OCI-LY7 (cell line): ENCODE results near the gene ATP2B3. TPM values are rescaled to one million over a fixed set of nuclear protein-coding genes. Genes with fewer than 3 reads are reported as not detected.

Source experiments
- BruUV-seq: library from RNA; stranded (reverse); fragments of 400-500 nt; replicated peaks from 2 replicates; lab custom pipeline; 2021; lab: Mats Ljungman, UMichigan
- CTCF ChIA-PET: fragments of 300-600 bp; sonication (Branson Sonifier 250); formaldehyde crosslinking; loops from one replicate; lab custom pipeline; 2022; ENCODE audit warnings: antibody characterized with exemption; ENCODE audit not compliant: unreplicated experiment; lab: Charles Lee
- POLR2A ChIA-PET: fragments of 300-600 bp; sonication (Branson Sonifier 250); formaldehyde crosslinking; loops from one replicate; lab custom pipeline; 2022; ENCODE audit warnings: antibody characterized with exemption; lab: Charles Lee
- DNase-seq: peaks from one replicate; pipeline ENCODE4 v3.0.0-alpha.2; 2015; ENCODE audit warnings: low spot score
- H2AFZ ChIP-seq: fragments of 200-600 bp; sonication (generic), shearing (Covaris generic); 2 replicates; pipeline ENCODE4 v1.6.1; 2014; ENCODE audit warnings: mild to moderate bottlenecking, antibody characterized with exemption, low read length, moderate library complexity
- H3K27ac ChIP-seq: fragments of 200-600 bp; sonication (generic); 2 replicates; pipeline ENCODE4 v1.5.1; 2014; ENCODE audit warnings: mixed run types, low read depth, mild to moderate bottlenecking, moderate library complexity, low read length, inconsistent platforms; ENCODE audit not compliant: poor library complexity, severe bottlenecking
- H3K36me3 ChIP-seq: fragments of 200-600 bp; sonication (generic); 2 replicates; pipeline ENCODE4 v1.6.1; 2014; ENCODE audit warnings: mild to moderate bottlenecking, antibody characterized with exemption, low read length, moderate library complexity, mixed read lengths; ENCODE audit not compliant: insufficient read depth
- H3K4me1 ChIP-seq: fragments of 200-600 bp; sonication (generic); 2 replicates; pipeline ENCODE4 v1.5.1; 2014; ENCODE audit warnings: mild to moderate bottlenecking, low read length; ENCODE audit not compliant: insufficient read depth, poor library complexity, severe bottlenecking
- H3K4me2 ChIP-seq: fragments of 200-600 bp; sonication (generic); 2 replicates; pipeline ENCODE4 v1.6.1; 2014; ENCODE audit warnings: mild to moderate bottlenecking, low read length
- H3K4me3 ChIP-seq: fragments of 200-600 bp; sonication (generic); 2 replicates; pipeline ENCODE4 v1.5.1; 2014; ENCODE audit warnings: mild to moderate bottlenecking, low read depth, low read length; ENCODE audit not compliant: poor library complexity, severe bottlenecking
- H3K79me2 ChIP-seq: fragments of 200-600 bp; sonication (generic); 2 replicates; pipeline ENCODE4 v1.6.1; 2016; ENCODE audit warnings: low read depth, mild to moderate bottlenecking, low read length, moderate library complexity, mixed read lengths; ENCODE audit not compliant: insufficient read depth
- H3K9me2 ChIP-seq: fragments of 200-600 bp; sonication (generic); 2 replicates; pipeline ENCODE4 v1.6.1; 2016; ENCODE audit warnings: mild to moderate bottlenecking, low read length, mixed read lengths; ENCODE audit not compliant: insufficient read depth
- H3K9me3 ChIP-seq: fragments of 200-600 bp; sonication (generic); 2 replicates; pipeline ENCODE4 v1.6.1; 2014; ENCODE audit warnings: mild to moderate bottlenecking, mixed run types, low read length, mixed read lengths
- H4K20me1 ChIP-seq: fragments of 200-600 bp; sonication (generic); 2 replicates; pipeline ENCODE4 v1.6.1; 2014; ENCODE audit warnings: mild to moderate bottlenecking, antibody characterized with exemption, low read length, moderate library complexity, mixed read lengths; ENCODE audit not compliant: insufficient read depth
- EZH2phosphoT487 ChIP-seq: fragments of 200-600 bp; sonication (generic); IDR thresholded peaks from 2 replicates; pipeline ENCODE4 v1.6.1; 2018; ENCODE audit warnings: low read depth, borderline replicate concordance, mild to moderate bottlenecking, mixed run types, antibody characterized with exemption, low read length, moderate library complexity, mixed read lengths
- intact Hi-C: fragments of 100-400 bp; cut with micrococcal nuclease; formaldehyde crosslinking; loops from one replicate; pipeline ENCODE4 v1.10.0; 2022; ENCODE audit not compliant: unreplicated experiment
- total RNA-seq, 2 experiments: library from RNA; depleted of rRNA in 1 of 2; stranded (reverse); fragments of >200 nt in 1 of 2; shearing (Covaris generic) in 1 of 2; gene quantifications; 2 replicates each; pipeline ENCODE4 v1.2.3, GENCODE V29; 2014 to 2022
- TF ChIP-seq, protein P1 (sequence below): fragments of 200-600 bp; sonication (generic); conservative IDR thresholded peaks from 2 replicates; pipeline ENCODE4 v1.5.1; 2014; ENCODE audit warnings: mild to moderate bottlenecking, antibody characterized with exemption, low read length, moderate library complexity, mixed read lengths

Gene ATP2B3
- total RNA-seq, 2 experiments from 2014 or later: not detected

DNA sequence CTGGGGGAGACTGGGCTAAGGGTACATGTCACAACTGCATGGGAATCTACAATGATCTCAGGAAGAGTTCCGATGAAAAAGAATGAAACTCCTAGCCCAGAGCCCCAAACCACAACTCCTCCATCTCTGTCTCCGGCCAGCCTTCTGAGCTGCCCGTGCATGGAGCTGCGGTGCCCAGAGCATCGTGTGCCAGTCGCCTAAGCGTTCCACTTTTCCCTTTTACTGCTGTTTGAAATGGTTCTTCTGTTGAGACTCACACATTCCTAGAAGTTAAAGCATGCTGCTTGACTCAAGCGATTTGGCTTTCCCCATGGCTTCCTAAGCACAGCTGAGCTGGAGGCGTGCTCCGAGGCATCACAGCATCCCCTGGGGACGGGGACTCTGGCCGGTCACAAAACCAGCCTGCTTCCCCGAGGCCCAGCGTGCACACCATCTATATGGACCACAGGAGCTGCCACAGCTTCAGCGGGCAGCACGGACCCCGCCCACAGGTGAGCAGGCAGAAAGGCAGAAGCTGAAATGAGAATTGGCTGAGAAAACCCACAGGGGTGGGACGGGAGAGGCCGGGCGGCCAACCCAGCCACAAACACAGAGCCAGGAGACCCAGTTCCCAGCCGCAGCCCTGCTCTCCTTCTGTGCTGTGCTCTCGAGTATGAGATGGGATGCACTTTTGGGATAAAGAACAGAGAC, 76.5 kb downstream of the ATP2B3 start:
- peaks cover 28% of the 10 kb centered on the region for H3K4me1 ChIP-seq
- H3K9me2 ChIP-seq: no peaks in the 10 kb centered on the region
- DNase-seq: no peak
- BruUV-seq: no TSS peak
- intact Hi-C loops: no loop called here
- no peak overlapping the region for H3K4me2 ChIP-seq
- no peak overlapping the region for H3K27ac ChIP-seq
- H3K4me3 ChIP-seq: no peak overlapping the region
- peaks cover 7% of the 10 kb centered on the region; the same call in 1 of the 2 replicates for H3K36me3 ChIP-seq
- CTCF ChIA-PET: no interaction called here
- POLR2A ChIA-PET: no interaction called here
- TF ChIP-seq, protein P1, sequence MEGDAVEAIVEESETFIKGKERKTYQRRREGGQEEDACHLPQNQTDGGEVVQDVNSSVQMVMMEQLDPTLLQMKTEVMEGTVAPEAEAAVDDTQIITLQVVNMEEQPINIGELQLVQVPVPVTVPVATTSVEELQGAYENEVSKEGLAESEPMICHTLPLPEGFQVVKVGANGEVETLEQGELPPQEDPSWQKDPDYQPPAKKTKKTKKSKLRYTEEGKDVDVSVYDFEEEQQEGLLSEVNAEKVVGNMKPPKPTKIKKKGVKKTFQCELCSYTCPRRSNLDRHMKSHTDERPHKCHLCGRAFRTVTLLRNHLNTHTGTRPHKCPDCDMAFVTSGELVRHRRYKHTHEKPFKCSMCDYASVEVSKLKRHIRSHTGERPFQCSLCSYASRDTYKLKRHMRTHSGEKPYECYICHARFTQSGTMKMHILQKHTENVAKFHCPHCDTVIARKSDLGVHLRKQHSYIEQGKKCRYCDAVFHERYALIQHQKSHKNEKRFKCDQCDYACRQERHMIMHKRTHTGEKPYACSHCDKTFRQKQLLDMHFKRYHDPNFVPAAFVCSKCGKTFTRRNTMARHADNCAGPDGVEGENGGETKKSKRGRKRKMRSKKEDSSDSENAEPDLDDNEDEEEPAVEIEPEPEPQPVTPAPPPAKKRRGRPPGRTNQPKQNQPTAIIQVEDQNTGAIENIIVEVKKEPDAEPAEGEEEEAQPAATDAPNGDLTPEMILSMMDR: no peak
- TF ChIP-seq EZH2phosphoT487: no peak
- H3K9me3 ChIP-seq: no peaks in the 10 kb centered on the region
- H2AFZ ChIP-seq: no peak overlapping the region
- no peaks in the 10 kb centered on the region for H4K20me1 ChIP-seq
- peaks cover 10% of the 10 kb centered on the region; the same call in 1 of the 2 replicates for H3K79me2 ChIP-seq

DNA sequence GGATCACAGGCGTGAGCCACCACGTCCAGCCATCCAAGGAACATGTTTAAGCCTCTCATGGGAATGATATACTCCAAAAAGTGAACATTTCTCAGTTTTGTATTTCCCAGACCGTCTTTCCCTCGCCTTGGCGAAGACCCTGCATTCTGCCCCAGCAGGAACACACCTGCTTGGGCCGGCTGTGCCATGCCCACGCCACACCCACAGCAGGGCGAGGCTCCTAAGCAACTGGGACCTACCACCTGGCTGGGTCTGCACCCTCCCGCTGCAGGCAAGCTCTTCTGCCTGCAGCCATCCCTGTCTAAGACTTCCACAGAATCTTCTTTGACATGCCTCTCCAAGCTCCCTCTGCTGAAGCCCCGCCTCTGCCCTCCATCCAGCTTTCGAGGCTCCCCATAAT, 77.9 kb downstream of the ATP2B3 start:
- H3K4me3 ChIP-seq: no peak overlapping the region
- CTCF ChIA-PET: no interaction called here
- BruUV-seq: no TSS peak
- H4K20me1 ChIP-seq: no peaks in the 10 kb centered on the region
- H3K9me2 ChIP-seq: no peaks in the 10 kb centered on the region
- H3K9me3 ChIP-seq: no peaks in the 10 kb centered on the region
- intact Hi-C loops: no loop called here
- peaks cover 10% of the 10 kb centered on the region; the same call in 1 of the 2 replicates for H3K79me2 ChIP-seq
- H2AFZ ChIP-seq: no peak overlapping the region
- TF ChIP-seq, protein P1: no peak
- no peak for TF ChIP-seq EZH2phosphoT487
- H3K4me2 ChIP-seq: no peak overlapping the region
- H3K36me3 ChIP-seq: peaks cover 7% of the 10 kb centered on the region; the same call in 1 of the 2 replicates
- no peak for DNase-seq
- POLR2A ChIA-PET: no interaction called here
- peaks cover 36% of the 10 kb centered on the region for H3K4me1 ChIP-seq
- no peak overlapping the region for H3K27ac ChIP-seq
